OCI-LY1 (cell line): ENCODE results near the gene PHF20.

Experiments
- EZH2 ChIP-seq: fragments of 200-600 bp; sonication (generic), shearing (Covaris generic); IDR thresholded peaks from 2 replicates; pipeline ENCODE4 v1.8.0; 2017; ENCODE audit warnings: borderline replicate concordance, mixed run types, mild to moderate bottlenecking, antibody characterized with exemption, low read length, moderate library complexity, mixed read lengths
- TF ChIP-seq, protein P1 (sequence below): fragments of 200-600 bp; sonication (generic), shearing (Covaris generic); IDR thresholded peaks from 2 replicates; pipeline ENCODE4 v1.5.1; 2017; ENCODE audit warnings: mild to moderate bottlenecking, antibody characterized with exemption, low read length, moderate library complexity, mixed read lengths

DNA sequence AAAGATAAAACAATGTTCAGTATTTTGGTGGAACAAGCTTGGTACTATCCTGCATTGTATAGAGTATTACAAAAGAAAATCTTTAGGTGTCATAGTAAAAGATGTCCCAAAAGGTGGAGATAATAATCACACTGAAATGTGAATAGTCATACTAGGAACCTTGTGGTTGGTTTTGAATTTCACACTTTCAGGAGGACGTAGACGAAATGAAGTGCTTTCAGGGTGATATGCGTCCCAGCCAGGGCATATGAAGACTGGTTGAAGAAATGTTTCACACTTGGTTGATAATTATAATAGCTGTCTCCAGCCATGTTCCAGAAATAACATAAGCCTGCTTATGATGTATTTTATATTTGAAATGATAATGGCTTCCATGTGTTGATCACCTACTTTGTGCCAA is 122.1 kb downstream of the PHF20 start:
- TF ChIP-seq, protein P1, sequence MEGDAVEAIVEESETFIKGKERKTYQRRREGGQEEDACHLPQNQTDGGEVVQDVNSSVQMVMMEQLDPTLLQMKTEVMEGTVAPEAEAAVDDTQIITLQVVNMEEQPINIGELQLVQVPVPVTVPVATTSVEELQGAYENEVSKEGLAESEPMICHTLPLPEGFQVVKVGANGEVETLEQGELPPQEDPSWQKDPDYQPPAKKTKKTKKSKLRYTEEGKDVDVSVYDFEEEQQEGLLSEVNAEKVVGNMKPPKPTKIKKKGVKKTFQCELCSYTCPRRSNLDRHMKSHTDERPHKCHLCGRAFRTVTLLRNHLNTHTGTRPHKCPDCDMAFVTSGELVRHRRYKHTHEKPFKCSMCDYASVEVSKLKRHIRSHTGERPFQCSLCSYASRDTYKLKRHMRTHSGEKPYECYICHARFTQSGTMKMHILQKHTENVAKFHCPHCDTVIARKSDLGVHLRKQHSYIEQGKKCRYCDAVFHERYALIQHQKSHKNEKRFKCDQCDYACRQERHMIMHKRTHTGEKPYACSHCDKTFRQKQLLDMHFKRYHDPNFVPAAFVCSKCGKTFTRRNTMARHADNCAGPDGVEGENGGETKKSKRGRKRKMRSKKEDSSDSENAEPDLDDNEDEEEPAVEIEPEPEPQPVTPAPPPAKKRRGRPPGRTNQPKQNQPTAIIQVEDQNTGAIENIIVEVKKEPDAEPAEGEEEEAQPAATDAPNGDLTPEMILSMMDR = no peak
- TF ChIP-seq EZH2 = no peak
